IPS-NIHi7 (cell line): ENCODE data around the gene INSRR.

Source experiments
- DNase-seq: peaks from one replicate; pipeline ENCODE4 v3.0.0; 2012; ENCODE audit warnings: mixed read lengths; ENCODE audit errors: extremely low spot score

INSRR gene

DNA sequence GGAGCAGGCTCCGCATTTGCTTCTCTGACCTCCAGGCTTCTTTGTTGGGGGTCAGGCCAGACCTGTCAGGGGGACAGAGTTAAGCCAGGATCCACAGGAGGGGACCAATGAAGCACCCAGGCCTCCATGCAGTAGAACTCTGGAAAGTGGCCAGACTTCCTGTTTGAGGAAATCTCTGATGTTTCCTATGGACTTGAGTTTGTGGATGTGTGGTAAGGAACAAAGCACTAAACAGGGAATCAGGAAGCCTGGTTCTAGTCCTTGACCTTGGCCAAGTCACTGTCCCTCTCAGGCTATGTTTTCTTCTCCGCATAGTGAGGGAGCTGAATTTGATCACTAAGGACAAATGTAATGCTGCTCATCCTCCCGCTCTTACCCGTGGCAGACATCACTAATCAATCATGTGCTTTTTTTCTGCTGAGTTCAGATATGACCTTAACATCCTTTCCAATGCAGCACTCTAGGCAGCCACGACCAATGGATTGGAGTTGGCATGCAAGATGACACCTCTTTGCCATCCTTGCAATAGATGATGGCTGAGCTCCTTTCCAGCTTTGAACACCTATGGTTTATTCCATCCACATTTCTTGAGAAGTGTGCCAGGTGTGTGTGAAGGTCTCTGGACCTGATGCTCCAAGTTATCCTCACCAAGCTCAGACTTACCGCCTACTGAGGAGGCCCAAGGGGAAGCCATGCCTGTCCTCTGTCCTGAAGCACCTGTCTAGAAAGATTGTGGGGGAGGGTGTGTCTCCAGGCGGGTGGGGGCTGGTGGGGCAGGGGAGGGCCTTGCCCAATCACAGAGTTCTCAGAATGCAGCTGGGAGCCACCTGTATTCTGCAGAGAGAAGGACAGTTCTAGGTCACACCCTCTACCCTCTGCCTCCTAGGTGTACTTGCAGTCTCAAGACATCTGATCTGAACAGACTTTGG is 52.1 kb downstream of the INSRR start:
- DNase-seq = no peak

GRCh38 chr1:156805766-156806511 is 53.0 kb downstream of the INSRR start:
- no peak for DNase-seq

DNA sequence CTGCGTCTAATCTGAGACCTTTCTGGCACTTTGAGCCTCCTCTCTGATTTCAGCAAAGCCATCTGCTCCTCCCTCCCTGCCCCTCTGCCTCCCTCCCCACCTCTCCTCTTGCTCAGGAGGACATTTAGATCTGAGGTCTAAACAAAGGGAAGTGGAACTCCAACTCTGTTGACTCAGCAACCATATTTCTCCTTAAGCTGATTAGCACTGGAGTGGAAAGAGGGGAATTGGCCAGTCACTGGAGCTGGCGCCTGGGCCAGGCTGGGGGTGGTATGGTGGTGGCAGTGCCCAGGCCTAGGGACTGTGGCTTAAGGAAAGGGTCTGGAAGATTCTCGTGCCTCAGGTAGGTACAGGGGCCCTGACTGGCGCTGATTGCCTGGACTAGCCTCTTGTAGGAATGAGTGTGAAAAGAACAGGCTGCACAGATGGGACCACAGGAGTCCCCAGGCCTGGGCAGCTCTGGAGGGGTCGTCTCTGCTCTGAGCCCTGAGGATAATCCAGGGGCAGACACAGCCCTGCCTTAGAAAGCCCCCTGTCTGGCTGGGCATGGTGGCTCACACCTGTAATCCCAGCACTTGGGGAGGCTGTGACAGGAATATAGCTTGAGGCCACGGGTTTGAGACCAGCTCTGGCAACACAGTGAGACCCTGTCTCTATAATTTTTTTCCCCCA is 54.2 kb downstream of the INSRR start:
- no peak for DNase-seq

DNA sequence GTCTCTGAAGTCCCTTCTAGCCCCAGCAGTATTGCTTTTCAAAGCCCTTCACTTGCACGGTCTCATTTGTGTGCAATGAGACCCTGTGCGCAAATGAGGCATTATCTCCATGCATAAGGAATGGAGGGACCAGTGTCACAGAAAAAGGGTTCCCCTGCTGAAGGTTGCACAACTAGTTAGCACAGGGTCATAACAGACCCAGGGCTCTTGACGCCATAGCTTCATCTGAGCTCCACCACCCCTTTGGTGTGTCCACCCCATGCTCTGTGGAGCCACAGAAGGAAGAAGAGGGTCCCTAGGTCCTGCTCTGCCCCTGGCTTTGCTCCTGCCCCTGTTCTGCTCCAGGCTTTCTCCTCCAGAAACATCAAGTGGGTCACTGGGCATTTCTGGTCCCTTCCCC is 54.9 kb downstream of the INSRR start:
- no peak for DNase-seq

DNA sequence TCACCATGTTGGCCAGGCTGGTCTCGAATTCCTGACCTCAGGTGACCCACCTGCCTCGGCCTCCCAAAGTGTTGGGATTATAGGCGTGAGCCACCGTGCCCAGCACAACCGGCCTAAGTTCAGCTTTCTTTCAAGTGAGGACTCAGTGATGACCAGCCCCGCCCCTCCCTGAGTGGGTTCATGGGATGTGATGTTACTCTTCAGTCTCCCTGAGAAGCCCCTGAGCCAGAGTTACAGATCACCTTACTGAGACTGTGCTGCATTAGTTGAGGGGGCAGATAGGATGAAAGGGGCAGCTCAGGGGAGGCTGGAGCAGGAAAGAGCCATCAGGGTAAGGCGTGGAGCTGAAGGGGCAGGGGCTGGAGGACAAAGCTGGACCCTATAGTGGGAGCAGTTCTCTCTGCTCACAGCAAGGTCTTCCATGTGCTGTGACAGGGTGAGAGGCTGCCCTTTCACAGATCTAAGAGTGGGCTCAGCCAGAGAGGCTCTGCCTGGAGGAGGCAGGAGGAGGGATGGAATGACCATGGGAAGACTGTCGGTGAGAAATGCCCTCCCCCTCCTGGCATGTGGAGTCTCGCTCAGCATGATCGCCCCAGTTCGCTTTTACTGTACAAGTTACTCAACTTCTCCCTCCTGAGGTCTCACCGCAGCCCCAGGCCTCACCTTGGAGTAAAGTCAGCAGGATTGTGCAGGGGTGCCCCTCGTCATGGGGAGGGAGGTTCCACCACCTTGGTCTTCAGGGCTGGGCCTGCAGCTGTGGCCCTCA is 55.6 kb downstream of the INSRR start:
- no peak for DNase-seq

DNA sequence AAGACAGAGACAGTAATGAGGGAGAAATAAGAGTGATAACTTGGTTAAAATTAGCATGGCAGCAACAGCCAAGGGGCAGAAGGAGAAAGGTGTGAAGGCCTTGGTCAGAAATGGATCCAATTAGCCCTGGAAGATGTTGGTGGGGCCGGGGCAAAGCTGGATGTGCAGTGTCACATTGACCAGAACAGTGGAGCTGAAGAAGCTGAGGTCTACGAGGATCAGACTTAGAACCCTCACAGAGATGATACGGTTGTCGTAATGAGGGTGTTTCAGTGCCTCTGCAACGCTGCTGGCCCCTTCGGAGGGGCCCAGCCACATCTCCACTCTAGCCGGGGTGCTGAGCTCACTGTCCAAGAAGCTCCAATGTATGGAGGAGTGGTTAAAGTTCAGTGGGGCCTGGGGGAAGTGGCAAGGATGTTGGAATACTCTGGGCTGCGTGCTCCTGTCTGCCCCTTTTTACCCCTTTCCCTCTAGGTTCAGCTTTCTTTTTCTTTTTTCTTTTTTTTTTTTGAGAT is 56.4 kb downstream of the INSRR start:
- DNase-seq = no peak

DNA sequence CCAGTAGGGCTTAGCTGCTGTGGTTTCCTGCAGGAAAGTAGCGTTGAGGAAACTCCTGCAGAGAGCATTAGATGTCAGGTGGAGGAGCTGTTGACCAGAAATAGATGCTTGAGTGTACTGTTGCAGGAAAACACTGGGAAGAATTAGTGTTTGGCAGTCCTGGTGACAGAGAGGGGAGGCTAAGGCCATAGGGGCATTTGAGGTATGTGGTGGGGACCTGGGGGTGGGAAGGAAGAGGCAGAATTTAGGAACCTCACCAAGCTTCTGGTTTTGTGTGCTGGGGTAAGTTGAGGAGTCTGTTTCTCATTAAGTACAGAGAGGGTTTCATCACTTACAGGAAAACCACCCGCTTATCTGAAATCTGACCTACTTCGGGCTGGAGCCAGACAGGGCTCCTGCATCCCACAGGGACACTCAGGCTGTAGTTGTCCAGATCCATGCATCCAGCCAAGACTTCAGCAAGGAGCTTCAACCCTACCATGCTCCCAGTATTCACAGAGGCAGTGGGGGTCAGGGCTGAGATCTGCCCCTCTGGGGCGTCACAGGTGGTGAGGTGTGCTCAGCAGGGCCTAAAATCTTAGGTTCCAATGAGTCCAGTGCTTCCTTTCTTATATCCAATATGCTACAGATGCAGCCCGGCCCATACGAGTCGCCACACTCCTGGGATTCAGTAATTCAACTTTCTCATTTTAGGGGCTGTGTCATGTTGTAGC is 57.4 kb downstream of the INSRR start:
- no peak for DNase-seq

DNA sequence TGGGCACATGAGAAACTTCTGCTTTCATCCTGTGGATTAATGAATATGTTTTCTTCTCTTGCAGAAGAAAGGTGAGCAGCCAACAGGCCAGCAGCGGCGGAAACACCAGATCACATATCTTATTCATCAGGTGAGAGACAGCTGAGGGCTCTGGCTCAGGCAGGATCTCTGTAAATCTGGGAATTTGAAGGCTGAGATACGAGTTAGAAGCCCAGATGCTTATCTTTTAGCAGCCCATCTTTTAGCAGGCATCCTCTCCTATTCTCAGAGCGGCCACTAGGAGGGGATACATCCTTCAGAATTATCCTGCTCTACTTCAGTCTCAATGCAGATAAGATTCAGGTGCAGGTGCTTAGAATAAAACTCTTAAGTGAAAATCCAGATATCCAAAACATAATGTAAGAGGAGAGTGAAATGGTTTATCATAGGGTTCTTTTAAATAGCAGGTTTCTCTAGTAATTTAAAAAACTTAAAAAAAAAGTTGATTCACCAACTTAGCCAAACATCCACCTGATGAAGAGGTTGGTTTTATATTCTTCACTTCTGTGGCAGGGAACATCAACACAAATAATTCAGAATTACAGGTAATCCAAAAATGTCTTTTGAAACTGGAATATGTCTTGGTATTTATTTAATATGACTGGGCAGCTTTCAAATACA is 61.6 kb downstream of the INSRR start:
- DNase-seq = peak; percentile 77

GRCh38 chr1:156796340-156797097 is 62.4 kb downstream of the INSRR start:
- no peak for DNase-seq

GRCh38 chr1:156795787-156796186 is 63.1 kb downstream of the INSRR start:
- DNase-seq = no peak

DNA sequence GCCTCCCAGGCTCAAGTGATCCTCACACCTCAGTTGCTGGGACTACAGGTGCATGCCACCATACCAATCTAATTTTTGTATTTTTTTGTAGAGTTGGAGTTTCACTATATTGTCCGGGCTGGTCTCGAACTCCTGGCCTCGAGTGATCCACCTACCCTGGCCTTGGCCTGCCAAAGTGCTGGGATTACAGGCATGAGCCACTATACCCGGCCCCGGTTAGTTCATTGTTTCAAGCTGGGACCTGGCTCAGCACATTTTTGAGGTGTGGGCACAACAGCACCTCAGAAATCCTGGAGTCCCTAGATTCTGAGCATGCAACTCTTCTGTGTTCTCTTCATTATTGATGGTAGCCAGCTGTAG is 63.6 kb downstream of the INSRR start:
- DNase-seq = no peak

DNA sequence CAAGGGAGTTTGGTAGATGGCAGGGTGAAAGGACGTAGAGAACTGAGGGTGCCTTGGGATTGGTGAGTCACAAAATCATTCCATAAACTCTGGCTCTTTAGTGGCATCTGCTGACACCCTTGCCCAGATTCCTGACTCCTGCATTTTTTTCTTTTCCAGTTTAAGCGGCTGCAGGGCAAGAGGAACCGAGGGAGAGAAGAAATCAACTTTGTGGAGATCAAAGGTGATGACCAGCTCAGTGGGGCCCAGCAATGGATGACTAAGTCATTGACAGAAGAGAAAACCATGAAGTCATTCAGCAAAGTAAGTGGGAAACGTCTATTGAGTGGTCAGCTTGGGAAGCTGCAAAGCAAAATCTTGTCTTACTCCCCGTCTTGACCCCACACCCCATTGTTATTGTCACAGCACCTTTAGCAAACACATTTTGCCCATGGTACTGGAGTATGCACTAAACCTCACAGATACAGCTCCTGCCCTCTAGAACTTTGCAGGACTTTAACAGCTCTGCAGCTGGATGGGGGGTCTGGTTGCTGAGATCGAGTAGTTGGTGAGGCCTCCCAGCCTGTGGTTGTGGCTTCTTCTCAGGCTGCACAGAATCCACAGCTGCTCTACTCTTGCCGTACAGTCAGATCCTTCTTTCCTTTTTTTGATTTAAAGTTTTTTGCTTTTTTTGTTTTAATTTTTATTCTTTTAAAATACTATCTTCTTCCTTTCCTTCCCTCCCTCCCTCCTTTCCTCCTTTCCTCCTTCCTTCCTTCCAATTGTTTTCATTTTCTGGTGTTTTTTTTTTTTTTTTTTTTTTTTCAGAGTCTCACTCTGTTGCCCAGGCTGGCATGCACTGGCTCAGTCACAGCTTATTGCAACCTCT is 64.2 kb downstream of the INSRR start:
- DNase-seq = no peak
